BE2C (cell line): ENCODE results near the gene LYVE1.
"Not testable (repeated sequence)": the region's sequence is repeated elsewhere in the genome, so short reads cannot be mapped to it uniquely, and the experiment has no call there.

Experiments
- DNase-seq: peaks from one replicate; pipeline ENCODE4 v3.0.0-alpha.2; 2020
- H3K27me3 ChIP-seq: fragments of 250-450 bp; sonication (Bioruptor Pico); 2 replicates; pipeline ENCODE4 v1.5.1; 2020; ENCODE audit warnings: mild to moderate bottlenecking
- H3K36me3 ChIP-seq: fragments of 250-450 bp; sonication (Bioruptor Pico); 2 replicates; pipeline ENCODE4 v1.5.1; 2020; ENCODE audit warnings: mild to moderate bottlenecking
- H3K4me1 ChIP-seq: fragments of 250-450 bp; sonication (Bioruptor Pico); 2 replicates; pipeline ENCODE4 v1.5.1; 2020
- H3K4me3 ChIP-seq: 2 replicates; pipeline ENCODE4 v1.5.1; 2011; ENCODE audit warnings: low read depth, low read length
- H3K9me3 ChIP-seq: fragments of 250-450 bp; sonication (Bioruptor Pico); 2 replicates; pipeline ENCODE4 v1.5.1; 2020
- TF ChIP-seq, protein P1 (sequence below): IDR thresholded peaks from 2 replicates; pipeline ENCODE4 v1.5.1; 2012; ENCODE audit warnings: mild to moderate bottlenecking, low read depth, low read length

Gene LYVE1

DNA sequence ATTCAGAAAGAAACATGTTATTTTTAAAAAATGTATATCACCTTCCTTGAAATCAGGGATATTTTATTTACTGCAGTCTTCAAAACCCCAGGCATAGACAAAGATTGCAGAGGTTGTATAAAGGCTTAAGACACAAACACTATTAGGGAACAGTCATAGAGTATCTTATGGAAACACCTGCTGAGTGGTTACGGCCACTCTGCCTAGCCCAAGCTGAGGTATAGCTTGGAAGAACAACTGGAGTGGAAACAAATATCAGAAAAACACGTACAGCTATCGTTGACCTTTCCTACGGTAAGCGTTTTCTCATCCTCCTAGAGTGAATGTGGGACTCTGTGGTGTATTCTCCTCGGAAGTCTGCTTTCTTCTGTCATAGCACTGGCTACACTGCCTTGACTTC lies 30.4 kb upstream of the LYVE1 start:
- Histone ChIP-seq H3K27me3 (no peaks in the 10 kb centered on the region), H3K9me3 (no peaks in the 10 kb centered on the region), H3K4me3 (no peak overlapping the region), H3K36me3 (no peaks in the 10 kb centered on the region), H3K4me1 (no peaks in the 10 kb centered on the region)
- TF ChIP-seq, protein P1, sequence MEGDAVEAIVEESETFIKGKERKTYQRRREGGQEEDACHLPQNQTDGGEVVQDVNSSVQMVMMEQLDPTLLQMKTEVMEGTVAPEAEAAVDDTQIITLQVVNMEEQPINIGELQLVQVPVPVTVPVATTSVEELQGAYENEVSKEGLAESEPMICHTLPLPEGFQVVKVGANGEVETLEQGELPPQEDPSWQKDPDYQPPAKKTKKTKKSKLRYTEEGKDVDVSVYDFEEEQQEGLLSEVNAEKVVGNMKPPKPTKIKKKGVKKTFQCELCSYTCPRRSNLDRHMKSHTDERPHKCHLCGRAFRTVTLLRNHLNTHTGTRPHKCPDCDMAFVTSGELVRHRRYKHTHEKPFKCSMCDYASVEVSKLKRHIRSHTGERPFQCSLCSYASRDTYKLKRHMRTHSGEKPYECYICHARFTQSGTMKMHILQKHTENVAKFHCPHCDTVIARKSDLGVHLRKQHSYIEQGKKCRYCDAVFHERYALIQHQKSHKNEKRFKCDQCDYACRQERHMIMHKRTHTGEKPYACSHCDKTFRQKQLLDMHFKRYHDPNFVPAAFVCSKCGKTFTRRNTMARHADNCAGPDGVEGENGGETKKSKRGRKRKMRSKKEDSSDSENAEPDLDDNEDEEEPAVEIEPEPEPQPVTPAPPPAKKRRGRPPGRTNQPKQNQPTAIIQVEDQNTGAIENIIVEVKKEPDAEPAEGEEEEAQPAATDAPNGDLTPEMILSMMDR, result no peak
- no peak for DNase-seq

DNA sequence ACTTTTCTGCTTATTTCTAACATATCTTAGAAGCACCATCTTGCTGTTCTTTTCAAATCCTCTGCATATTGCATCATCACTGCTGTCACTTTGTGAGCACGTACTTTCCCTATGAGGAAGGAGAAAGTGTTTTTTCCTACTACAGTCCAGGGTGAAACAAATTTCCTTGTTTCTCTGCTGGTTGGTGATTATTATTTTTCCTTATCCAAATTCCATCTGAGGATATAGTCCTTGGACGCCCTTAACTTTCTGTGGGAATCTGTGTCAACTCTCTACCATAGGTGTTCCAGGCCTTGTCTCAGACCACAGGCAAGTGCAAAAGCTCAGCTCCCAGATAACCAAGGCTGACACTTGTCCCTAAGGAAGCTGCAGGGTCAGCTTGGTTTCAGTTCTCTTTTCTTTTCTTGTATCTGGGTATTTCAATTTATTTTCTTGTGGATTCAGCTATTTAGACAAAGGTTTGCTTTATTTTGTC lies 29.4 kb upstream of the LYVE1 start:
- TF ChIP-seq, protein P1, result no peak
- H3K27me3 ChIP-seq, result no peaks in the 10 kb centered on the region
- H3K4me1 ChIP-seq, result no peaks in the 10 kb centered on the region
- DNase-seq, result no peak
- no peaks in the 10 kb centered on the region for H3K9me3 ChIP-seq
- H3K36me3 ChIP-seq, result no peaks in the 10 kb centered on the region
- no peak overlapping the region for H3K4me3 ChIP-seq

DNA sequence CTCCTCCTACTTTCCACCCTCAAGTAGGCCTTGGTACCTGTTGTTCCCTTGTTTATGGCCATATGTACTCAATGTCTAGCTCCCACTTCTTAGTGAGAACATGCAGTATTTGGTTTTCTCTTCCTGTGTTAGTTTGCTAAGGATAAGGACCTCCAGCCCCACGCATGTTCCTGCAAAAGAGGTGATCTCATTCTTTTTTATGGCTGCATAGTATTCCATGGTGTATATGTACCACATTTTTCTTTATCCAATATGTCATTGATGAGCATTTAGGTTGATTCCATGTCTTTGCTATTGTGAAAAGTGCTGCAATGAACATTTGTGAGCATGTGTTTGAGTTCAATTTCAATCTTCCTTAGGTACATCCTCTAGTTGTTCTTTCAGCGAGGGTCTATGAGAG lies 27.4 kb upstream of the LYVE1 start:
- DNase-seq, H3K9me3 ChIP-seq, H3K4me3 ChIP-seq, H3K4me1 ChIP-seq, H3K27me3 ChIP-seq, H3K36me3 ChIP-seq: not testable (repeated sequence)

DNA sequence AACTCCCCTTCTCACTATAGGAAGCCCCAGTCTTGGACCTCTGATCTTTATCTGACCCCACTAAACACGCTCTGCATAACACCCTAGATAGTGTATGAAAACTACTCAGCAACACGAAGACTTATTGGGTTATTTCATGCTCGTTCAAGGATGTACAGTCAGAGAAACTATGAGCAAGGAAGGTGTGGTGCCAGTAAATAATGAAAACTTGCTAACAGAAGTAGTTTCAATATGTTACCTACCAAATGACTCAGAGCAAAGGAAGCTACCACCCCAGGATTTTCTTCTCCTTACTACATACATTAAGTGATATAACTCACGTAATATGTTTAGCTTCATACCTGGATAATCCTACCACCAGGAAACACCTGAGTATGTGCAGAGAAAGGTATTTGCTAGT lies 25.9 kb upstream of the LYVE1 start:
- Histone ChIP-seq H3K36me3 (no peaks in the 10 kb centered on the region), H3K4me1 (no peaks in the 10 kb centered on the region), H3K4me3 (no peak overlapping the region), H3K9me3 (no peaks in the 10 kb centered on the region), H3K27me3 (no peaks in the 10 kb centered on the region)
- no peak for DNase-seq
- TF ChIP-seq, protein P1, result no peak

DNA sequence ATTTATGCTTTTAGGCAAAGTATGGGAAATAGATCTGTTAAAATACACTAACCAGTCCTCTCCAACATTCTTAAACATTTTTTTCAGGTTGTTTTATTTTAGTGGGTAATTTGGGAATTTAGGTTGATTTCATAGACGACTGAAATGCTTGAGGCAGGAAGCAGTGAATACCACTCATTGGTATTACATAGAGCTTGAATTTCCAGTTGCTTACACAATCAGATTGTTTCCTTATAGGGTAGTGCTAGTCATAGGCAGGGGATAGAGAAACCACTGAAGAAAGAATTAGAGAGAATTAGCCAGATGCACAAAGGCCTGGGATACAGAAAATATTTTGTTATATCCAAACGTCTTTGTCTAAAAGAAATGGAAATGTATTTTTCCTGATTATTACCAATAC lies 23.9 kb upstream of the LYVE1 start:
- Histone ChIP-seq H3K4me1 (no peaks in the 10 kb centered on the region), H3K36me3 (no peaks in the 10 kb centered on the region), H3K9me3 (no peaks in the 10 kb centered on the region), H3K4me3 (no peak overlapping the region), H3K27me3 (no peaks in the 10 kb centered on the region)
- TF ChIP-seq, protein P1, result no peak
- no peak for DNase-seq

DNA sequence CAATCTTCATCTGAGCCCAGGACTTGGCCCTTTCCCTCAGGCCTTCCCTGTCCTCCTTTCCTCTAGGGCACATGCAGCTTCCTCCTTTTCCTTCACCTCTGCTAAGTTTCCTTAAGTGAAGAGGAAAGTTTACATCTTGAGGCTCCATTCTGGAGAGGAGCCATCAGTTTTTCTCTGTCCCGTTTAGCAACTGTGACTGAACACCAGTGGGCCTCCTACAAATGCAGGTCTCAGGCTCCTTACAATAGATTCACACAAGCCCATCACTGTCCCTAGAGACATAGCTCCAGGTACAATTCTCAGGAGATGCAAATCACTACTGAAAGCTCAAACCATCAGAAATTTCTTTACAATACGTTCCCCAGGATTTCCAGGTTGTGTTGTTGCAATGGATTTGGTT lies 23.3 kb upstream of the LYVE1 start:
- H3K27me3 ChIP-seq, result no peaks in the 10 kb centered on the region
- TF ChIP-seq, protein P1, result no peak
- no peaks in the 10 kb centered on the region for H3K9me3 ChIP-seq

More for the DNA sequence above, 23.3 kb upstream of the LYVE1 start:
- Histone ChIP-seq H3K4me1 (no peaks in the 10 kb centered on the region), H3K4me3 (no peak overlapping the region), H3K36me3 (no peaks in the 10 kb centered on the region)
- no peak for DNase-seq
